MG63 (cell line): ENCODE measurements around the gene INCA1. TPM values are rescaled to one million over a fixed set of nuclear protein-coding genes. Genes with fewer than 3 reads are reported as not detected.

Experiments
- DNase-seq: peaks from one replicate; pipeline ENCODE4 v3.0.0-alpha.2; 2020
- H3K27me3 ChIP-seq: fragments of 250-450 bp; sonication (Bioruptor Pico); 2 replicates; pipeline ENCODE4 v1.5.1; 2020; ENCODE audit warnings: mild to moderate bottlenecking, moderate library complexity
- H3K36me3 ChIP-seq: fragments of 250-450 bp; sonication (Bioruptor Pico); 2 replicates; pipeline ENCODE4 v1.5.1; 2020; ENCODE audit warnings: mild to moderate bottlenecking, moderate library complexity
- H3K4me3 ChIP-seq: fragments of 250-450 bp; sonication (Bioruptor Pico); 2 replicates; pipeline ENCODE4 v1.5.1; 2020; ENCODE audit warnings: mild to moderate bottlenecking, moderate library complexity
- H3K9me3 ChIP-seq: fragments of 250-450 bp; sonication (Bioruptor Pico); 2 replicates; pipeline ENCODE4 v1.5.1; 2020; ENCODE audit warnings: mild to moderate bottlenecking, moderate library complexity
- total RNA-seq: library from RNA; depleted of rRNA; stranded (reverse); fragments of >200 nt; shearing (Covaris generic); gene quantifications from 2 replicates; pipeline ENCODE4 v1.2.3, GENCODE V29; 2014; ENCODE audit warnings: low replicate concordance

Gene INCA1
- total RNA-seq, 1 experiment from 2014 or later: not detected

DNA sequence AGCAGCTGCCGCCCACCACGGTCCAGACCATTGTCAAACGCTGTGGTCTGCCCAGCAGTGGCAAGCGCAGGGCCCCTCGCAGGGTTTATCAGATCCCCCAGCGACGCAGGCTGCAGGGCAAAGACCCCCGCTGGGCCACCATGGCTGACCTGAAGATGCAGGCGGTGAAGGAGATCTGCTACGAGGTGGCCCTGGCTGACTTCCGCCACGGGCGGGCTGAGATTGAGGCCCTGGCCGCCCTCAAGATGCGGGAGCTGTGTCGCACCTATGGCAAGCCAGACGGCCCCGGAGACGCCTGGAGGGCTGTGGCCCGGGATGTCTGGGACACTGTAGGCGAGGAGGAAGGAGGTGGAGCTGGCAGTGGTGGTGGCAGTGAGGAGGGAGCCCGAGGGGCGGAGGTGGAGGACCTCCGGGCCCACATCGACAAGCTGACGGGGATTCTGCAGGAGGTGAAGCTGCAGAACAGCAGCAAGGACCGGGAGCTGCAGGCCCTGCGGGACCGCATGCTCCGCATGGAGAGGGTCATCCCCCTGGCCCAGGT is 24.9 kb upstream of the INCA1 start:
- H3K4me3 ChIP-seq: no peak overlapping the region
- no peak for DNase-seq
- no peaks in the 10 kb centered on the region for H3K27me3 ChIP-seq
- H3K36me3 ChIP-seq: peaks cover 12% of the 10 kb centered on the region
- no peaks in the 10 kb centered on the region for H3K9me3 ChIP-seq

GRCh38 chr17:5020502-5021023 is 23.2 kb upstream of the INCA1 start:
- no peaks in the 10 kb centered on the region for H3K27me3 ChIP-seq
- peaks cover 12% of the 10 kb centered on the region for H3K36me3 ChIP-seq
- H3K9me3 ChIP-seq: no peaks in the 10 kb centered on the region
- no peak overlapping the region for H3K4me3 ChIP-seq
- no peak for DNase-seq

GRCh38 chr17:5019475-5019956 is 22.2 kb upstream of the INCA1 start:
- H3K9me3 ChIP-seq: no peaks in the 10 kb centered on the region
- no peak overlapping the region for H3K4me3 ChIP-seq
- peaks cover 14% of the 10 kb centered on the region for H3K36me3 ChIP-seq
- no peaks in the 10 kb centered on the region for H3K27me3 ChIP-seq
- no peak for DNase-seq

- H3K9me3 ChIP-seq: no peaks in the 10 kb centered on the region
- H3K27me3 ChIP-seq: no peaks in the 10 kb centered on the region
- peaks cover 14% of the 10 kb centered on the region for H3K36me3 ChIP-seq
- H3K4me3 ChIP-seq: no peak overlapping the region
- DNase-seq: peak; percentile 54
Observed at GRCh38 chr17:5014357-5014756, 17.0 kb upstream of the INCA1 start.

DNA sequence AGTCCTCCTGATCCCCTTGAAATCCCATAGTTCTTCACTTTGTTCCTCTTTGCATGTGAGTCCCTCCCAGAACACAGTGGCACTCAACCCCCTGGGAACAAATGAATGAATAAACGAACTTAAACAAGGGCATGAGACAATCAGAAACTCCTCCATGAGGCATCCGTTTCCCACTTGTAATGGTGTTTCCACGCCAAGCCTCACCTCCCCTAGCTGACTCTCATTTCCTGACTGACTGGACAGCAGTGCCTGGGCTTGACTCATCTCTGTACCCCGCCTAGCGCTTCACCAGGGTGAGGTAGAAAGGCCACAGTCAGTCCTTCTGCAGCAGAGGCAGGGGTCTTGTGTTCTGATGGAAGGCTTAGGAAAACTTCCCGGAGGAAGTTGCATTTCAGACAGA is 14.6 kb upstream of the INCA1 start:
- no peaks in the 10 kb centered on the region for H3K9me3 ChIP-seq
- H3K27me3 ChIP-seq: no peaks in the 10 kb centered on the region
- H3K4me3 ChIP-seq: no peak overlapping the region
- H3K36me3 ChIP-seq: peaks cover 8% of the 10 kb centered on the region
- DNase-seq: peak; percentile 72

- no peaks in the 10 kb centered on the region for H3K27me3 ChIP-seq
- no peak for DNase-seq
- no peaks in the 10 kb centered on the region for H3K9me3 ChIP-seq
- no peak overlapping the region for H3K4me3 ChIP-seq
- peaks cover 38% of the 10 kb centered on the region for H3K36me3 ChIP-seq
Observed at GRCh38 chr17:5003214-5003867, 6.0 kb upstream of the INCA1 start.

GRCh38 chr17:5002121-5002788 is 4.9 kb upstream of the INCA1 start:
- no peaks in the 10 kb centered on the region for H3K9me3 ChIP-seq
- H3K4me3 ChIP-seq: no peak overlapping the region
- DNase-seq: no peak
- H3K27me3 ChIP-seq: no peaks in the 10 kb centered on the region
- H3K36me3 ChIP-seq: peaks cover 38% of the 10 kb centered on the region

GRCh38 chr17:5000237-5000639 is 2.9 kb upstream of the INCA1 start:
- Histone ChIP-seq H3K9me3 (no peaks in the 10 kb centered on the region), H3K36me3 (peaks cover 36% of the 10 kb centered on the region), H3K27me3 (no peaks in the 10 kb centered on the region), H3K4me3 (no peak overlapping the region)
- no peak for DNase-seq

DNA sequence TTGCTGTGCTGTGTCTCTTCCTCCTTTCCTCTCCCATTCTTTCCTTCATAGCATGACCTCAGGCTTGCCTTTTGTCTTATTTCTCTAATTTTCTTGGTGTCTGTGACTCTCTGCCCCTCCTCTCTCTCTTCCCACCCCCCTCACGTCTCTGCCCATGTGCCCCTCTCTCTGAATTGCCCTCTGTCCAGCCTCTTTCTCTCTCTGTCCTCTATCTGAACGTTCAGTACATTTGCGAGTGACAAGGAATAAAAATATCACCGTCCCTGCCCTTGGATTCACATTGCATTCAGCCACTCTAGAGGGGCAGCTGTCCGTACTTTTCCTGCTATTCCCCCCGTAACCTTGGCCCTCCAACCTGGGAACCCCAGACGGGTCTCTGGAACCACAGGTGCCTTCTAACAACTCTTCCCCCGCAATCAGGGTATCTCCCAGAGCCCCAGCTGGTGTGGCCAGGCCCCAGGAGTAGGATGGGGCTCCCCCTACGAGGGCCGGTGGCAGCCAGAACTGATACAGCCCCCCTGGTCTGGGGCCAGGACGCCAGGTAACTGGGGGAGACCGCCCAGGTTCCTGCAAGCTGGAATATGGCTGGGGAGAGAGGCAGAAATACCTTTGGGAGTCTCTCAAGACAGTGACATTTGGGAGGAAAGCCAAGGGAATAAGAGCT is 2.2 kb upstream of the INCA1 start:
- H3K36me3 ChIP-seq: peaks cover 29% of the 10 kb centered on the region
- H3K4me3 ChIP-seq: peak overlapping the region; percentile 66
- no peaks in the 10 kb centered on the region for H3K27me3 ChIP-seq
- H3K9me3 ChIP-seq: no peaks in the 10 kb centered on the region
- DNase-seq: no peak

DNA sequence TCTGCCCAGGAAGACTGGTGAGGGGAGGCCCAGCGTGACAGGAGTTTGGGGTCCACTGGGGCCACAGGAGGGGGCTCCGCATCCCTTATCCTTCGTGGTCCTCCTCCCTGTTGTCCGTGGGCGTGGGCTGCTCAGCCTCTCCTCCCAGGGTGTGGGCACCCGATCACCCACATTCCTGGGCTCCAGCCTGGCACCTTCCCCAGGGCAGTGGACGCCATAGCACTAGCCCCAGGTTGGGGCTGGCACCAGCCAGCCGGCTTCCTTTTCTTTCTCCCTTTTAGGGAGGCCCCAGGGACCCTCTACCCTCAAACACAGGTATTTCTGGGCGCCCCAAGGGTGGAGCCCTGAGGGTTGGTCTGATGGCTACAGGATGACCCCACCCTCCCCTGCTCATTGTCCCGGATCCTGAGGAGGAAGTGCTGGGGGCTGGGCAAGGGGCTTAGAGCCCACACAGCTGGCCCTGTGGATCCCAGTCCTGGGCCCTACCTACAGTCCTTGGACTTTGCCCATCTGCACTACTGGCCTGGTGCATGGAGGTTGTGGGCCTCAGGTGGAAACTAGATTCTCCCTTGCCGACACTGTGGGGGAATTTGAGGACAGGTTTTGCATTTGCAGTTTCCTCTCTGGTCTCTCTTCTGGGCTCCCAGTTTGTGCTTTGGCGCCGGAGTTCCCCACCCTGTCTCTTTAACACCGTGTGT is 1.6 kb upstream of the INCA1 start:
- Histone ChIP-seq H3K9me3 (no peaks in the 10 kb centered on the region), H3K27me3 (no peaks in the 10 kb centered on the region), H3K4me3 (peak overlapping the region; percentile 66), H3K36me3 (peaks cover 23% of the 10 kb centered on the region)
- DNase-seq: peak; percentile 19

DNA sequence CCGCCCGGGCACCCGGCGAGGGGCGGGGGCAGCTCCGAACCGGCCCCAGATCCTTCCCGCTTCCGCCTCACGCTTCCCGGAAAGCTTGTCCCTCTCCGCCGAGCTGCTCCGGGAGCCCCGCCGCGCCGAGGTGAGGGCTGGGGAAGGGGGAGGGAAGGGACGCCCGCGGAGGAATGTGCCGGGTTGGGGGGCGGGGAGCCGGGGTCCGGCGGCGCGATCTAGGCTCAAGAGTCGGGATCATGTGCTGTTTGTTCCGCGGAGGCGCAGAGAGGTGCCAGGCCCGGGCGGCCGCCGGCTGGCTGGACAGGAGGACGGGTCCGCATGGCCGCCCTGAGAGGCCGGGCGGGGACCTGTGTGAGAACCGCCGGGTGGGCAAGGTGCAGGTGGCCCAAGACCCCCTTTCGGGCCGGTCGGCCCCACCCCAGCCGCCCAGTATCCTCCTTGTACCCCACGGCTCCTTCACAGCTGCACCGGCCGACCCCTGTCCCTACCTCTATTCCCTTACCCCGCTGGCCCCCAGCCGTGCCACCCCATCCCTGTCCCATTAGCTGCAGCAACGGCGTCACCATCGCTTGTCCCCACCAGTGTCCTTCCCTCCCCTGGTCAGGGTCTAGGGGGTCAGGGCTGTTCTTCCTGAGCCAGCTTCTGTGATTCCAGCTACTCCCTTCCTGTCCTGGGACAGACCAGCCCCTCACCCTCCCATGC is 857 bp upstream of the INCA1 start:
- peak overlapping the region; percentile 66 for H3K4me3 ChIP-seq
- no peaks in the 10 kb centered on the region for H3K27me3 ChIP-seq
- H3K36me3 ChIP-seq: peaks cover 17% of the 10 kb centered on the region
- peak; percentile 6 for DNase-seq
- no peaks in the 10 kb centered on the region for H3K9me3 ChIP-seq

- H3K4me3 ChIP-seq: no peak overlapping the region
- H3K27me3 ChIP-seq: no peaks in the 10 kb centered on the region
- no peaks in the 10 kb centered on the region for H3K36me3 ChIP-seq
- no peak for DNase-seq
- no peaks in the 10 kb centered on the region for H3K9me3 ChIP-seq
Observed at GRCh38 chr17:4994081-4994595, 3.2 kb downstream of the INCA1 start.

GRCh38 chr17:4987767-4988567 is 9.4 kb downstream of the INCA1 start:
- DNase-seq: no peak
- Histone ChIP-seq H3K4me3 (peak overlapping the region; percentile 66), H3K36me3 (no peaks in the 10 kb centered on the region), H3K9me3 (no peaks in the 10 kb centered on the region), H3K27me3 (no peaks in the 10 kb centered on the region)

GRCh38 chr17:4986951-4987766 is 10.2 kb downstream of the INCA1 start, which contains the start of gene CAMTA2:
CAMTA2 (minus strand) TSS chr17:4987675; CDS start chr17:4986222, 1,453 bp downstream.
- peak; percentile 78 for DNase-seq
- no peaks in the 10 kb centered on the region for H3K36me3 ChIP-seq
- no peaks in the 10 kb centered on the region for H3K27me3 ChIP-seq
- H3K4me3 ChIP-seq: peak within 1 kb of the TSS; percentile 66
- H3K9me3 ChIP-seq: no peaks in the 10 kb centered on the region
